GM19397 (cell line): ENCODE results near the gene DIAPH1.

Experiments
- ATAC-seq: cut with Tn5 transposase; IDR thresholded peaks from one replicate; pipeline ENCODE4 v1.9.1; 2021; ENCODE audit warnings: mild to moderate bottlenecking, moderate library complexity; ENCODE audit not compliant: unreplicated experiment

The DIAPH1 gene

GRCh38 chr5:141640051-141640415 is 21.2 kb upstream of the DIAPH1 start:
- ATAC-seq = no peak

GRCh38 chr5:141639357-141640050 is 20.7 kb upstream of the DIAPH1 start:
- ATAC-seq = no peak

GRCh38 chr5:141638771-141639170 is 20.0 kb upstream of the DIAPH1 start:
- no peak for ATAC-seq

GRCh38 chr5:141637767-141638419 is 19.1 kb upstream of the DIAPH1 start:
- no peak for ATAC-seq

- ATAC-seq = peak; percentile 22
Observed at GRCh38 chr5:141637123-141637766, 18.4 kb upstream of the DIAPH1 start.

GRCh38 chr5:141636413-141637122 is 17.8 kb upstream of the DIAPH1 start, which contains the start of the genes HDAC3 and RELL2:
Gene HDAC3 (minus strand): TSS chr5:141636849. CDS start chr5:141636790, 59 bp downstream.
Gene RELL2 (plus strand): TSS chr5:141636997. CDS start chr5:141638226, 1,229 bp downstream.
- peak; percentile 82 for ATAC-seq

GRCh38 chr5:141636106-141636412 is 17.3 kb upstream of the DIAPH1 start:
- ATAC-seq = no peak

GRCh38 chr5:141635646-141636045 is 16.8 kb upstream of the DIAPH1 start:
- no peak for ATAC-seq

- ATAC-seq = no peak
Observed at GRCh38 chr5:141634720-141635119, 15.9 kb upstream of the DIAPH1 start.

- peak; percentile 47 for ATAC-seq
Observed at GRCh38 chr5:141633871-141634561, 15.2 kb upstream of the DIAPH1 start.

- ATAC-seq = no peak
Observed at GRCh38 chr5:141632650-141633049, 13.8 kb upstream of the DIAPH1 start.

GRCh38 chr5:141630570-141631140 is 11.9 kb upstream of the DIAPH1 start:
- no peak for ATAC-seq

- no peak for ATAC-seq
Observed at GRCh38 chr5:141628175-141628788, 9.5 kb upstream of the DIAPH1 start.

GRCh38 chr5:141623611-141624010 is 4.8 kb upstream of the DIAPH1 start:
- ATAC-seq = no peak

- peak; percentile 30 for ATAC-seq
Observed at GRCh38 chr5:141623186-141623585, 4.4 kb upstream of the DIAPH1 start.

- peak; percentile 35 for ATAC-seq
Observed at GRCh38 chr5:141618030-141618803, 583 bp downstream of the DIAPH1 start.

- ATAC-seq = no peak
Observed at GRCh38 chr5:141617682-141618029, 1.1 kb downstream of the DIAPH1 start.

- no peak for ATAC-seq
Observed at GRCh38 chr5:141617128-141617527, 1.7 kb downstream of the DIAPH1 start.

GRCh38 chr5:141615991-141616720 is 2.6 kb downstream of the DIAPH1 start:
- no peak for ATAC-seq
